NT2/D1 (cell line): Measurements from ENCODE around the gene VPS33B.

ENCODE experiments used
- DNase-seq: peaks from one replicate; pipeline ENCODE4 v3.0.0-alpha.2; 2011; ENCODE audit warnings: low read depth, low spot score
- H3K27me3 ChIP-seq: 2 replicates; pipeline ENCODE4 v1.6.0; 2011; ENCODE audit warnings: mild to moderate bottlenecking; ENCODE audit not compliant: insufficient read length, insufficient read depth
- H3K36me3 ChIP-seq: 2 replicates; pipeline ENCODE4 v1.6.1; 2011; ENCODE audit warnings: mild to moderate bottlenecking, low read length, mixed read lengths; ENCODE audit not compliant: insufficient read depth, insufficient read length
- H3K4me1 ChIP-seq: 2 replicates; pipeline ENCODE4 v1.5.1; 2011; ENCODE audit not compliant: insufficient read depth, insufficient read length
- H3K4me3 ChIP-seq: 2 replicates; pipeline ENCODE4 v1.5.1; 2011; ENCODE audit warnings: low read depth; ENCODE audit not compliant: insufficient read length
- H3K9ac ChIP-seq: 2 replicates; pipeline ENCODE4 v1.6.0; 2011; ENCODE audit warnings: low read depth; ENCODE audit not compliant: insufficient read length
- H3K9me3 ChIP-seq: 2 replicates; pipeline ENCODE4 v1.5.1; 2011; ENCODE audit warnings: mild to moderate bottlenecking, low read length; ENCODE audit not compliant: insufficient read depth
- SUZ12 ChIP-seq: IDR thresholded peaks from 2 replicates; pipeline ENCODE4 v1.6.1; 2011; ENCODE audit not compliant: insufficient read length, insufficient read depth; ENCODE audit errors: extremely low read depth
- YY1 ChIP-seq: IDR thresholded peaks from 2 replicates; pipeline ENCODE4 v1.6.1; 2011; ENCODE audit not compliant: insufficient read length, insufficient read depth
- ZNF274 ChIP-seq: IDR thresholded peaks from 2 replicates; pipeline ENCODE4 v1.6.1; 2011; ENCODE audit warnings: mild to moderate bottlenecking, low read depth, low read length

The VPS33B gene

GRCh38 chr15:90959894-90960293 is 62.5 kb downstream of the VPS33B start:
- Histone ChIP-seq H3K27me3 (peaks cover 7% of the 10 kb centered on the region), H3K9ac (no peak overlapping the region), H3K4me3 (no peak overlapping the region), H3K9me3 (no peaks in the 10 kb centered on the region), H3K4me1 (peaks cover 8% of the 10 kb centered on the region), H3K36me3 (peaks cover 51% of the 10 kb centered on the region)
- TF ChIP-seq YY1: no peak
- no peak for TF ChIP-seq ZNF274
- TF ChIP-seq SUZ12: no peak
- no peak for DNase-seq

GRCh38 chr15:90959028-90959595 is 63.3 kb downstream of the VPS33B start:
- Histone ChIP-seq H3K27me3 (peaks cover 7% of the 10 kb centered on the region), H3K4me1 (peaks cover 8% of the 10 kb centered on the region), H3K9ac (no peak overlapping the region), H3K36me3 (peaks cover 47% of the 10 kb centered on the region), H3K9me3 (no peaks in the 10 kb centered on the region), H3K4me3 (no peak overlapping the region)
- no peak for TF ChIP-seq YY1
- TF ChIP-seq SUZ12: no peak
- TF ChIP-seq ZNF274: no peak
- DNase-seq: no peak

- Histone ChIP-seq H3K27me3 (peaks cover 7% of the 10 kb centered on the region), H3K9me3 (no peaks in the 10 kb centered on the region), H3K4me1 (peaks cover 8% of the 10 kb centered on the region), H3K36me3 (peaks cover 51% of the 10 kb centered on the region), H3K4me3 (peak overlapping the region; percentile 75), H3K9ac (peak overlapping the region; percentile 89)
- TF ChIP-seq ZNF274 (no peak), YY1 (no peak), SUZ12 (no peak)
- DNase-seq: no peak
These were observed 64.6 kb downstream of the VPS33B start for GRCh38 chr15:90957791-90958190.

GRCh38 chr15:90957031-90957790 is 65.2 kb downstream of the VPS33B start:
- DNase-seq: no peak
- H3K9me3 ChIP-seq: no peaks in the 10 kb centered on the region
- TF ChIP-seq ZNF274 (no peak), YY1 (no peak), SUZ12 (no peak)
- peaks cover 7% of the 10 kb centered on the region for H3K27me3 ChIP-seq
- H3K4me1 ChIP-seq: peaks cover 8% of the 10 kb centered on the region
- peak overlapping the region; percentile 89 for H3K9ac ChIP-seq
- H3K4me3 ChIP-seq: peak overlapping the region; percentile 75
- peaks cover 51% of the 10 kb centered on the region for H3K36me3 ChIP-seq

GRCh38 chr15:90956274-90957030 is 65.9 kb downstream of the VPS33B start:
- Histone ChIP-seq H3K4me3 (peak overlapping the region; percentile 75), H3K9me3 (no peaks in the 10 kb centered on the region), H3K9ac (peak overlapping the region; percentile 89), H3K27me3 (peaks cover 7% of the 10 kb centered on the region), H3K4me1 (peaks cover 8% of the 10 kb centered on the region), H3K36me3 (peaks cover 53% of the 10 kb centered on the region)
- TF ChIP-seq ZNF274: no peak
- TF ChIP-seq YY1: no peak
- TF ChIP-seq SUZ12: no peak
- peak; percentile 79 for DNase-seq

- Histone ChIP-seq H3K27me3 (peaks cover 7% of the 10 kb centered on the region), H3K36me3 (peaks cover 53% of the 10 kb centered on the region), H3K4me1 (peaks cover 8% of the 10 kb centered on the region), H3K9ac (peak overlapping the region; percentile 89), H3K4me3 (peak overlapping the region; percentile 75), H3K9me3 (no peaks in the 10 kb centered on the region)
- DNase-seq: no peak
- no peak for TF ChIP-seq YY1
- no peak for TF ChIP-seq SUZ12
- no peak for TF ChIP-seq ZNF274
These were observed 66.6 kb downstream of the VPS33B start for GRCh38 chr15:90955624-90956273.
